Tibial artery (tissue), 4 donors: ENCODE measurements around the gene CENPQ.

Source experiments
- DNase-seq, 2 donors: peaks; one replicate each; pipeline ENCODE4 v3.0.0-alpha.2; 2019
- H3K27ac ChIP-seq, 2 donors: fragments of 200-600 bp; sonication (generic) in 1 of 2; 1 replicate in 1 of 2; 2 replicates in 1 of 2; pipeline ENCODE4 v1.5.1; 2018 to 2019; ENCODE audit warnings: mild to moderate bottlenecking in 1 of 2
- H3K27me3 ChIP-seq, 2 donors: fragments of 200-600 bp; sonication (generic) in 1 of 2; one replicate each; pipeline versions ENCODE4 v1.5.1 to v1.6.0; 2016 to 2019
- H3K36me3 ChIP-seq, 3 donors: fragments of 200-600 bp; sonication (generic) in 2 of 3; one replicate each; pipeline ENCODE4 v1.5.1; 2016 to 2019; ENCODE audit warnings: mild to moderate bottlenecking in 2 of 3
- H3K4me1 ChIP-seq, 4 donors: fragments of 200-600 bp; sonication (generic) in 2 of 4; 1 replicate in 3 of 4; 2 replicates in 1 of 4; pipeline ENCODE4 v1.5.1; 2016 to 2019
- H3K4me3 ChIP-seq, 2 donors: fragments of 200-600 bp; sonication (generic) in 1 of 2; 1 replicate in 1 of 2; 2 replicates in 1 of 2; pipeline ENCODE4 v1.5.1; 2018 to 2019; ENCODE audit warnings: mild to moderate bottlenecking in 2 of 2
- H3K9me3 ChIP-seq, 3 donors: fragments of 200-600 bp; sonication (generic) in 1 of 3; one replicate each; pipeline ENCODE4 v1.5.1; 2016 to 2019
- intact Hi-C: fragments of 100-400 bp; cut with DNase I; formaldehyde crosslinking; loops from one replicate; pipeline ENCODE4 v1.15.0; 2023; ENCODE audit warnings: low total_unique reads
- TF ChIP-seq, protein P1 (sequence below), 2 experiments: fragments of 200-600 bp in 1 of 2; fragments of 450-650 bp in 1 of 2; IDR thresholded peaks; one replicate each; pipeline ENCODE4 v1.5.1; 2017 to 2019; ENCODE audit warnings: antibody characterized with exemption in 2 of 2, mild to moderate bottlenecking in 1 of 2, moderate library complexity in 1 of 2

CENPQ gene

DNA sequence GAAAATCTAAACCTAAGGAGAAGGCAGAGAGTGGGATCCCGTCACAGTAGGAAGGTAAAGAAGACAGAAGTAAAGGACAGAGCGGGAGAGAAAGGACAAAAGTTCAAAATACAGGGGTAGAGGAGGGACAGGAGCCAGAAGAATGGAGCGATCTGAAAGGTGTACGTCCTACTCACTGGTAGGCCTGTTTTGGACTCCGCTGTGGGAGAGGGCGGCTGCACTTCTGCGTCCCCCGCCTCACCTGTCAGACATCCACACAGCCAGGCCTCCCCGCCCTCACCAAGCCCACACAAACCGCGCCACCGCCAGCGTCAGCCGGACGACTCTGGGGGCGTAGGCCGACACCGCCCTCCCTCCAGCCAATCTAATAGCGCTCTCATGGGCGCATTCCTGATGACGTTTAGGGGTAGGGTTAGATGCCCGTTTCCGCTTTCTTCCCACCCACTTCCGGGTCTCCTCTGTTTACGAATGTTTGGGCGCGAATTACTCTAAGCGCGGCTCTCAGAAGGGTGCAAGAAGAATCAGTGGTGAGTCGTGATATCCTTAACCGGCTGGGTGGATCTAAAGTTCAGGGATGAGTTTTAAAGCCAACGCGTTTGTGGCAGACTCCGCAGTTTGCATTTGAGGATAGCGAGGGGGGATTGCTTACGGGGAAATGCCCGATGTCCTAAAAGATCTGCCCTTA lies at the start of gene CENPQ, which contains the start of gene MMUT:
CENPQ (plus strand) TSS at position 444 of the 685 bp plus-strand sequence. CDS start 6,807 bp downstream, outside the sequence.
MMUT (minus strand) TSS at position 327 of the 685 bp plus-strand sequence. CDS start 3,787 bp downstream, outside the sequence.
- TF ChIP-seq, protein P1, sequence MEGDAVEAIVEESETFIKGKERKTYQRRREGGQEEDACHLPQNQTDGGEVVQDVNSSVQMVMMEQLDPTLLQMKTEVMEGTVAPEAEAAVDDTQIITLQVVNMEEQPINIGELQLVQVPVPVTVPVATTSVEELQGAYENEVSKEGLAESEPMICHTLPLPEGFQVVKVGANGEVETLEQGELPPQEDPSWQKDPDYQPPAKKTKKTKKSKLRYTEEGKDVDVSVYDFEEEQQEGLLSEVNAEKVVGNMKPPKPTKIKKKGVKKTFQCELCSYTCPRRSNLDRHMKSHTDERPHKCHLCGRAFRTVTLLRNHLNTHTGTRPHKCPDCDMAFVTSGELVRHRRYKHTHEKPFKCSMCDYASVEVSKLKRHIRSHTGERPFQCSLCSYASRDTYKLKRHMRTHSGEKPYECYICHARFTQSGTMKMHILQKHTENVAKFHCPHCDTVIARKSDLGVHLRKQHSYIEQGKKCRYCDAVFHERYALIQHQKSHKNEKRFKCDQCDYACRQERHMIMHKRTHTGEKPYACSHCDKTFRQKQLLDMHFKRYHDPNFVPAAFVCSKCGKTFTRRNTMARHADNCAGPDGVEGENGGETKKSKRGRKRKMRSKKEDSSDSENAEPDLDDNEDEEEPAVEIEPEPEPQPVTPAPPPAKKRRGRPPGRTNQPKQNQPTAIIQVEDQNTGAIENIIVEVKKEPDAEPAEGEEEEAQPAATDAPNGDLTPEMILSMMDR (IDR thresholded peaks at IDR 0.05): no peak
- peak within 1 kb of the TSS; percentile 86 to 87 for H3K27ac ChIP-seq
- peaks cover 0 to 9% (median 3%) of the 10 kb centered on the region in 3 donors for H3K36me3 ChIP-seq
- no peaks in the 10 kb centered on the region for H3K9me3 ChIP-seq
- intact Hi-C loops: no loop called here
- peaks cover 0 to 47% (median 20%) of the 10 kb centered on the region in 4 donors for H3K4me1 ChIP-seq
- no peaks in the 10 kb centered on the region for H3K27me3 ChIP-seq
- DNase-seq: peak; percentile 95 to 97
- peak within 1 kb of the TSS; percentile 61 to 71 for H3K4me3 ChIP-seq

DNA sequence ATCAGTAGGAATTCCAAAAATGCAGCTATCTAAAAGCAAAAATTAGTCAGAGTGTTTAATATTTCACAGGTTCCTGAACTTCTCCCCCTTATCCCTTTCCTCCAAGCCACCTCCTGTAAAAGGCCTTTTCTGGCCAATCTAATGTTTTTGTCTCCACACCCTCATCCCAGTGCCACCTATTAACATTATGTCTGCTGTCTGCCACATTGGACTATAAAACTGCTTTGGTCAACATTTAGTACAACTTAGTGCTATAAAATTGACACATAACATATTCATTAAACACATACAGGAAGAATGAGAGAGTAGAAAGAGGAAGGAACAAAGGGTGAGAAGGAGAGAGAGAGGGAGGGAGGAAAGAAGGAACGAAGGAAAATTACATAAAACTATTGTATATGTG lies 47.8 kb upstream of the CENPQ start:
- DNase-seq: no peak
- H3K27ac ChIP-seq: no peak overlapping the region
- no peaks in the 10 kb centered on the region for H3K9me3 ChIP-seq
- TF ChIP-seq, protein P1 (IDR thresholded peaks at IDR 0.05): no peak
- H3K4me3 ChIP-seq: no peak overlapping the region
- H3K4me1 ChIP-seq: no peaks in the 10 kb centered on the region
- intact Hi-C loops: no loop called here
- no peaks in the 10 kb centered on the region for H3K27me3 ChIP-seq
- H3K36me3 ChIP-seq: no peaks in the 10 kb centered on the region

GRCh38 chr6:49416195-49416594 lies 47.0 kb upstream of the CENPQ start:
- Histone ChIP-seq H3K4me3 (no peak overlapping the region), H3K9me3 (no peaks in the 10 kb centered on the region), H3K36me3 (no peaks in the 10 kb centered on the region), H3K27me3 (no peaks in the 10 kb centered on the region), H3K27ac (no peak overlapping the region), H3K4me1 (no peaks in the 10 kb centered on the region)
- intact Hi-C loops: no loop called here
- TF ChIP-seq, protein P1 (IDR thresholded peaks at IDR 0.05): no peak
- DNase-seq: no peak

GRCh38 chr6:49423817-49424216 lies 39.4 kb upstream of the CENPQ start:
- TF ChIP-seq, protein P1 (IDR thresholded peaks at IDR 0.05): no peak
- intact Hi-C loops: no loop called here
- Histone ChIP-seq H3K27ac (no peak overlapping the region), H3K4me1 (no peaks in the 10 kb centered on the region), H3K27me3 (no peaks in the 10 kb centered on the region), H3K36me3 (peaks cover 0 to 11% (median 10%) of the 10 kb centered on the region in 3 donors), H3K9me3 (no peaks in the 10 kb centered on the region), H3K4me3 (no peak overlapping the region)
- DNase-seq: no peak

DNA sequence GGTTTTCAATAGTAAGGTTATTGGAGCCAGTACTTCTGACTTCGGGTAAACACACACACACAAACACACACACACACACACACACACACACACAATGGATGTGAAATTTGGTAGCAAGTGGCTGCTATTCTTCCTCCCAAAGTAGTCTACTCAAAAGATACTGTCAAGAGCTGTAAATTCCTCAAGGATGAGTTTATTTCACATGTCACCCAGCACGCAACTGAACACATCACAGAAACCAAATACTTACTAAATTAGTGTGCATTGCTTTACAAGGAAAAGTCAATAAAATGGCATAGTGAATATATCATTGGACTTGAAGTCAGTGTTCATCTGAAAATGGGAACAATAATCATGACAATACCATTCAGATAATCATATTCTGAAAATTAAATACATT lies 33.0 kb upstream of the CENPQ start:
- Histone ChIP-seq H3K27ac (no peak overlapping the region), H3K9me3 (no peaks in the 10 kb centered on the region), H3K4me1 (no peaks in the 10 kb centered on the region), H3K27me3 (no peaks in the 10 kb centered on the region), H3K4me3 (no peak overlapping the region), H3K36me3 (peaks cover 43 to 74% (median 62%) of the 10 kb centered on the region in 3 donors)
- TF ChIP-seq, protein P1 (IDR thresholded peaks at IDR 0.05): no peak
- intact Hi-C loops: no loop called here
- DNase-seq: no peak
